GM10248 (cell line): Measurements from ENCODE around the gene FAR2.

ENCODE experiments used
- CTCF ChIA-PET: fragments of 300-600 bp; sonication (Branson Sonifier 250); formaldehyde crosslinking; extraction: SDS; loops from one replicate; lab custom pipeline; 2021; ENCODE audit warnings: antibody characterized with exemption; lab: Yijun Ruan, JAX
- POLR2A ChIA-PET: fragments of 350-650 bp; sonication (Branson Sonifier 250); formaldehyde crosslinking; extraction: SDS; loops from one replicate; lab custom pipeline; 2020; ENCODE audit warnings: antibody characterized with exemption; lab: Yijun Ruan, JAX
- DNase-seq: peaks from one replicate; pipeline ENCODE4 v3.0.0; 2012; ENCODE audit errors: extremely low spot score
- CTCF ChIP-seq: IDR thresholded peaks from 2 replicates; pipeline ENCODE4 v1.5.1; 2012; ENCODE audit warnings: mild to moderate bottlenecking, low read depth; ENCODE audit errors: extremely low read depth, missing control alignments, control extremely low read depth

FAR2 gene

GRCh38 chr12:29146196-29146595 is 2.9 kb upstream of the FAR2 start:
- POLR2A ChIA-PET, result no interaction called here
- no peak for TF ChIP-seq CTCF
- DNase-seq, result no peak
- CTCF ChIA-PET, result no interaction called here

GRCh38 chr12:29147731-29148595 is 1.1 kb upstream of the FAR2 start:
- ChIA-PET CTCF (no interaction called here), POLR2A (no interaction called here)
- TF ChIP-seq CTCF, result no peak
- no peak for DNase-seq

- CTCF ChIA-PET, result no interaction called here
- POLR2A ChIA-PET, result no interaction called here
- DNase-seq, result peak; percentile 49
- TF ChIP-seq CTCF, result no peak
Measured at GRCh38 chr12:29148596-29148910, 525 bp upstream of the FAR2 start.

- no peak for DNase-seq
- CTCF ChIA-PET, result no interaction called here
- no peak for TF ChIP-seq CTCF
- POLR2A ChIA-PET, result no interaction called here
Measured at GRCh38 chr12:29149691-29150281, 708 bp downstream of the FAR2 start.

DNA sequence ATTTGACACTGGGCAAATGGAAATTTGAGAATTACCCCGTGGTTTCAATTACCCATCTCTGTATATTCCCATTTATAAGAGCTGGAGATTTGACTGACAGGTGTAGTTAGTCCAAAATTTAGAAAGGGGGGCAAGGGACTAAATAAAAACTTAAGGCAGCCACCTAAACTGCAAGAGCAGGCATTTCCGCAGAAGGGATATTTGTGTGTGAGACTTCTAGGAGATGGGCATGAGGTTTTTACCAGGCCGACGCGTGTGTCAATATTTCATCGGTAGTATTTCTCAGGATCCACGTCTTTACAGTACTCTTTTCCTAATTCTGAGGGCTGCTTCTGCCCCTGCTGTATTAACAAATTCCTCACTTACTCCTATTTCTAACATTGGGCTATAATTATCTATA is 1.4 kb downstream of the FAR2 start:
- DNase-seq, result no peak
- CTCF ChIA-PET, result interaction anchor here (1.7 kb wide), 1 partner anchor 17 kb away, joined by 3 read pairs; no protein-coding TSS in a partner anchor
- POLR2A ChIA-PET, result no interaction called here
- TF ChIP-seq CTCF, result no peak

DNA sequence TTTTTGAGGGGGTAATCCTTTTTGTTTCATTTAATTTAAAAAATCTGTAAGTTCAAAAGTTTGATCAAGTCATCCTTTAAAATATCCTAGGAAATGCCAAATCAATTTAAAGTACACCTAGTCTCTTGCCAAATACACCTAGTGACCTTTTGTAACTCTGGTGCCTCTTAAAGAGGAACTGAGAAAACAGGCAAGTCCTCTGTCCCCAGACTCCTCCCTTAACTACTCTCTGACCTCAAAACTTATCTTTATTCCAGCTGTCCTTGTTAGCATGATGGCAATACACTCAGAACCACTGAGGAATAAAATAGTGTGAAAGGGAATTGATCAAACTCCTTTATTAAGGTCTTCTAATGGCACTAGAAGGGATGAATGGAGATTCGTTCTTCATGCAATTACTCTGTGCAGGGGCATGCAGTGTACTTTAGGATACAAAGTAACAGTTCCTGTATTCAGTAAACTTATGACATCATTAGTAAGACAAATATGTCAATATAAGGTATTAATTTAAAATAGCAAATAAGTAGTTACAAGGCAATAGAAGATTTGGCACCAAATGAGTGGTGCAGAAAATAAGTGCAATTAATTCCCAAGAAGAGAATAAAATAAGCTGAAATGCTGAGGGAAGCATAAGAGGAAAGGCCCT is 3.3 kb downstream of the FAR2 start:
- DNase-seq, result peak; percentile 71
- CTCF ChIA-PET, result interaction anchor here (1.7 kb wide), 1 partner anchor 19 kb away, joined by 3 read pairs; no protein-coding TSS in a partner anchor
- TF ChIP-seq CTCF, result no peak

More for the DNA sequence above, 3.3 kb downstream of the FAR2 start:
- POLR2A ChIA-PET, result no interaction called here
